ENCODE results near the gene RSKR.
A peak's percentile ranks its signal among the peaks of the same experiment; 100 is the strongest.

- TF ChIP-seq CTCF (IDR thresholded peaks at IDR 0.05) (peak in 2 of 6 experiments; percentile 22 to 25), POLR2A (IDR thresholded peaks at IDR 0.05) (peak in 1 of 2 donors; percentile 86)
Measured at GRCh38 chr17:28644787-28645575, 31.0 kb upstream of the RSKR start, which contains the start of gene BLTP2.
